Activated B cell treated with CpG ODN at 0.5 μM for 24 hours (primary cell): ENCODE measurements around the gene SH2D5. TPM values are rescaled to one million over a fixed set of nuclear protein-coding genes. Genes with fewer than 3 reads are reported as not detected.

Source experiments
- ATAC-seq: fragments of 200-7000 bp; cut with Tn5 transposase; one replicate; pipeline ENCODE4 v1.10.0; 2021; ENCODE audit warnings: low read depth, mild to moderate bottlenecking, moderate library complexity
- CTCF ChIA-PET: fragments of 350-600 bp; sonication (Branson Sonifier 250); formaldehyde crosslinking; loops from one replicate; lab custom pipeline; 2021; ENCODE audit warnings: antibody characterized with exemption; lab: Charles Lee
- POLR2A ChIA-PET: fragments of 350-600 bp; sonication (Branson Sonifier 250); formaldehyde crosslinking; loops from one replicate; lab custom pipeline; 2021; ENCODE audit warnings: antibody characterized with exemption; lab: Charles Lee
- DNase-seq: peaks from one replicate; pipeline ENCODE4 v3.0.0; 2022
- H3K27ac Mint-ChIP-seq: one replicate; pipeline ENCODE4 v1.8.0; 2020; ENCODE audit warnings: mixed read lengths
- H3K27me3 Mint-ChIP-seq: one replicate; pipeline ENCODE4 v1.8.0; 2021; ENCODE audit warnings: mixed read lengths
- H3K36me3 Mint-ChIP-seq: one replicate; pipeline ENCODE4 v1.8.0; 2021; ENCODE audit warnings: low read depth, mixed read lengths
- H3K4me1 Mint-ChIP-seq: one replicate; pipeline ENCODE4 v1.8.0; 2021; ENCODE audit warnings: mixed read lengths
- H3K4me3 Mint-ChIP-seq: one replicate; pipeline ENCODE4 v1.8.0; 2020; ENCODE audit warnings: mild to moderate bottlenecking, mixed read lengths
- H3K9me3 Mint-ChIP-seq: one replicate; pipeline ENCODE4 v1.8.0; 2020; ENCODE audit warnings: mixed read lengths
- intact Hi-C: fragments of 100-400 bp; cut with micrococcal nuclease; formaldehyde crosslinking; loops from one replicate; pipeline ENCODE4 v1.15.1; 2024
- total RNA-seq: library from RNA; stranded (reverse); gene quantifications from 2 replicates; pipeline ENCODE4 v1.2.3, GENCODE V29; 2022
- TF ChIP-seq, protein P1 (sequence below): fragments of 200-600 bp; IDR thresholded peaks from one replicate; pipeline ENCODE4 v1.8.0; 2022; ENCODE audit warnings: antibody characterized with exemption, mild to moderate bottlenecking

Gene SH2D5
- total RNA-seq, 1 donor from 2014 or later, result 0.89 TPM

DNA sequence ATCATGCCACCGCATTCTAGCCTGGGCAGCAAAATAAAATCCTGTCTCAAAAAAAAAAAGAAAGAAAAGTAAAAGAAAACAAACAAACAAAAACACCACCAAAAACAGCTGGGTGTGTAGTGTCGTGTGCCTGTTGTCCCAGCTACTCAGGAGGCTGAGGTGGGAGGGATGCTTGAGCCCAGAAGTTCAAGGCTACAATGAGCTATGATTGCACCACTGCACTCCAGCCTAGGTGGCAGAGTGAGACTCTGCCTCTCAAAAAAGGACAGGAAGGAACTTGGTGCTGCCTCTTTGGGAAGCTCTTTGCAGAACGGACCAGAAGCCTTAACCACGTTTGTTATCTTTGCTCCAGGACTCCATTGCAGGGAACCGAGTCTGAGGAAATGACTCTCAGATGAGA is 25.7 kb downstream of the SH2D5 start:
- intact Hi-C loops, result no loop called here
- ChIA-PET POLR2A (interaction anchor here (0.6 kb wide), 1 partner anchor 15 kb away, joined by 5 read pairs; no protein-coding TSS in a partner anchor), CTCF (interaction anchor here (1.0 to 2.0 kb wide), 2 partner anchors 10 to 489 kb away, joined by 6 to 9 read pairs; no protein-coding TSS in a partner anchor)
- Mint-ChIP-seq H3K4me3 (no peak overlapping the region), H3K36me3 (no peaks in the 10 kb centered on the region), H3K9me3 (no peaks in the 10 kb centered on the region), H3K27me3 (no peaks in the 10 kb centered on the region), H3K27ac (no peak overlapping the region), H3K4me1 (no peaks in the 10 kb centered on the region)
- ATAC-seq (no peak), DNase-seq (no peak)
- TF ChIP-seq, protein P1, sequence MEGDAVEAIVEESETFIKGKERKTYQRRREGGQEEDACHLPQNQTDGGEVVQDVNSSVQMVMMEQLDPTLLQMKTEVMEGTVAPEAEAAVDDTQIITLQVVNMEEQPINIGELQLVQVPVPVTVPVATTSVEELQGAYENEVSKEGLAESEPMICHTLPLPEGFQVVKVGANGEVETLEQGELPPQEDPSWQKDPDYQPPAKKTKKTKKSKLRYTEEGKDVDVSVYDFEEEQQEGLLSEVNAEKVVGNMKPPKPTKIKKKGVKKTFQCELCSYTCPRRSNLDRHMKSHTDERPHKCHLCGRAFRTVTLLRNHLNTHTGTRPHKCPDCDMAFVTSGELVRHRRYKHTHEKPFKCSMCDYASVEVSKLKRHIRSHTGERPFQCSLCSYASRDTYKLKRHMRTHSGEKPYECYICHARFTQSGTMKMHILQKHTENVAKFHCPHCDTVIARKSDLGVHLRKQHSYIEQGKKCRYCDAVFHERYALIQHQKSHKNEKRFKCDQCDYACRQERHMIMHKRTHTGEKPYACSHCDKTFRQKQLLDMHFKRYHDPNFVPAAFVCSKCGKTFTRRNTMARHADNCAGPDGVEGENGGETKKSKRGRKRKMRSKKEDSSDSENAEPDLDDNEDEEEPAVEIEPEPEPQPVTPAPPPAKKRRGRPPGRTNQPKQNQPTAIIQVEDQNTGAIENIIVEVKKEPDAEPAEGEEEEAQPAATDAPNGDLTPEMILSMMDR, result no peak

DNA sequence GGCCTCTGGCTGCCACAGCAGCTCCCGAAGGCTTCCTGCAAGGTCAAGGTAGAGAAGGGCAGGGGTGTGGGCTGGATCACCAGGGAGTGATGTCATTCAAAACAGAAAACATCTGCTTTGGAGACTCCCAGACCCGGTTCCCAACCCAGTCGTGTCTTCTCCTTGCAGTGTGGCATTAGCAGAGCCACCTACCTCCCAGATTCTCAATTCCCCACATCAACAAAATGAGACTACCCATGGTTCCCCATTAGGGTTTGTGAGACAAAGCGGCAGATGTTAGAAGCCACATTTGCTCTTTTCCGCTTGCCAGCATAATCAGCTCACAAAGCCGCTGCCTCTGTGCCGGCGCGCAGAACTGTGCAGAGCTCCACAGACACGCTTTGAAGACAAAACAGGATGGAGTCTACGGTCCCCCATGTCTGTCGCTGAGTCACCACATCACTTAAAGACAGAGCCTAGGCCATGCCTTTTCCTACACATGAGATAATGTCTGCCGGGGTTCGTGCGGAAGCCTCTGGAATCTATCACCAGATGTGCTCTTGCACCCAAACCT is 27.2 kb downstream of the SH2D5 start:
- POLR2A ChIA-PET, result no interaction called here
- no peak for DNase-seq

DNA sequence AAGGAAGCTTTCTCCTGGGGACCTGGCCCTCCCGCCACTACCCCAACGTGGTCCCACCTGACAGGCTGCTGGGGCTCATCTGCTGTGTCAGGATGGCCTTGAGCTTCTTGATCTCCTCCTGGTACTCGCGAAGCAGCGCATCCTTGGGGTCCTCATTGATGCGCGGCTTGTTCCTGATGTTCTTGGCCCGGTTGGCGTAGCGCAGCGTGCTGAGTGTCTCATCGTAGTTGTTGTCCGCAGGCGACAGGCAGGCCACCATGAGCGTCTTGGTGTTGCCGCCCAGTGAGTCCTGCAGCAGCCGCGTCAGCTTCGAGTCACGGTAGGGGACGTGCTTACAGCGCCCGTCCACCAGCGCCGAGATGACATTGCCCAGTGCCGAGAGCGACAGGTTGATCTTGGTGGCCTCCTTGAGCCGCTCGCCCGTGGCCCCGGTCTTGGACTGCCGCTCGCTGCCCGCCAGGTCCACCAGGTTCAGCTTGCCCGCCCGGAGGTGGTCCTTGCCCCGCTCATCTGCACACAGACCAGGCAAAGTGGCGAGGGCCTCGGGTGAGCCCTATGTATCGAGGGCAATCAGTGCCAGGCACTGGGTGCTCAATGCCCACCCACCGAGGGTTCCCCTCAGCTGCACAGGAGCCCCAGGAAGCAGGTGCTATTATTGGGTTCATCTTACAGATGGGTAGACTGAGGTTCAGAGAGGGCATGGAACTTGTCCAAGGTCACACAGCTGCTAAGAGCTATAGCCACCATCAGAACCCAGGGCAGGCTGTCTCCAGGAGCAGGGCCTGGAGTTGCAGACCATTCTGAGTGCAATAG is 27.9 kb downstream of the SH2D5 start:
- ChIA-PET CTCF (no interaction called here), POLR2A (no interaction called here)
- TF ChIP-seq, protein P1, result no peak
- intact Hi-C loops, result no loop called here
- H3K4me3 Mint-ChIP-seq, result no peak overlapping the region
- H3K9me3 Mint-ChIP-seq, result no peaks in the 10 kb centered on the region
- H3K4me1 Mint-ChIP-seq, result no peaks in the 10 kb centered on the region
- no peak for DNase-seq
- H3K36me3 Mint-ChIP-seq, result no peaks in the 10 kb centered on the region
- H3K27me3 Mint-ChIP-seq, result no peaks in the 10 kb centered on the region
- no peak for ATAC-seq
- no peak overlapping the region for H3K27ac Mint-ChIP-seq

More for the DNA sequence above, 27.2 kb downstream of the SH2D5 start:
- Mint-ChIP-seq H3K27ac (no peak overlapping the region), H3K9me3 (no peaks in the 10 kb centered on the region), H3K4me1 (no peaks in the 10 kb centered on the region), H3K36me3 (no peaks in the 10 kb centered on the region), H3K27me3 (no peaks in the 10 kb centered on the region), H3K4me3 (no peak overlapping the region)
- TF ChIP-seq, protein P1, result no peak
- intact Hi-C loops, result no loop called here
- CTCF ChIA-PET, result no interaction called here
- ATAC-seq, result no peak

DNA sequence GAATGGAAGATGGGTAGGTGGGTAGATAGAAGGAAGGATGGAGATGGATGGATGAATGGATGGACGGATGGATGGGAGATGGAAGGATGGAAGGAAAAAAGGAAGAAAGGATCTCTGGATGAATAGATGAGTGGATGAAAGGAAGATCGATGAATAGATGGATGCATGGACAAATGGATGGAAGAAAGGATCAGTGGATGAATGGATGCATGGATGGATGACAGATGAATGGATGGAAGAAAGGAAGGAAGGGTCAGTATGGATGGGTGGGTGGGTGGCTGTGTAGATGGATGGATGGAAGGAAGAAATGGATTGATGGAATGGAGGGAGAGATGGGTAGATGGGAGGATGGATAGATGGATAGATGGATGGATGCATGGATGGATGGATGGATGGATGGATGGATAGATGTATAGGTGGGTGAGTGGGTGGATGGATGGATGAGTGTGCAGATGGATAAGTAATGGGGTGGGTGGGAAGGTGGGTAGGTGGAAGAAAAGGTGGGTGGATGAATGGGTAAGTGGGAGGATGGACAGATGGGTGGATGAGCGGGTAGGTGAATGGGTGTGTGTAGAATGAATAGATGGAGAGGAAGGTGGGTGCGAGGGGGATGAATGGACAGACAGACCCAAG is 29.3 kb downstream of the SH2D5 start:
- no peaks in the 10 kb centered on the region for H3K36me3 Mint-ChIP-seq
- no peaks in the 10 kb centered on the region for H3K9me3 Mint-ChIP-seq
- H3K27ac Mint-ChIP-seq, result no peak overlapping the region
- H3K4me1 Mint-ChIP-seq, result no peaks in the 10 kb centered on the region
- ChIA-PET CTCF (no interaction called here), POLR2A (no interaction called here)
- DNase-seq (no peak), ATAC-seq (no peak)
- intact Hi-C loops, result no loop called here
- H3K27me3 Mint-ChIP-seq, result no peaks in the 10 kb centered on the region
- TF ChIP-seq, protein P1, result no peak
- no peak overlapping the region for H3K4me3 Mint-ChIP-seq

DNA sequence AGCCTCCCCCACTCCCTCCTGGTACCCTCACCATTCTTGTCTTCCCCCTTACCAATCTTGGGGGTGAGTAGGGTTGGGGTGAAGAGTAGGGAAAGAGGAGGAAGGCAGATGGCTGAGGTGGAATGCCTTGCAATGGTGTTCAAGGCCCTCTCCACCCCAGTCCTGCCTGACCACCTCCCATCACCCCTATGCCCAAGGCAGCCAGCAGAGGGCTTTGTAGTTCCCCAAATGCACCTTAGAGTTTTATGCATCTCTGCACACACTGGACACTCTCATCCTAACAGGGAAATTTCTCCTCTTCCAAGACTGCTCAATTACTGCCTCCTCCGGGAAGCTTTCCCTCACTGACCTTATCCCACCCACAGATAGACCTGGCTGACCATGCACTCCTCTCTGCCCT is 30.1 kb downstream of the SH2D5 start:
- ChIA-PET POLR2A (no interaction called here), CTCF (no interaction called here)
- TF ChIP-seq, protein P1, result no peak
- Mint-ChIP-seq H3K27ac (no peak overlapping the region), H3K4me1 (no peaks in the 10 kb centered on the region), H3K27me3 (no peaks in the 10 kb centered on the region), H3K36me3 (no peaks in the 10 kb centered on the region), H3K9me3 (no peaks in the 10 kb centered on the region), H3K4me3 (no peak overlapping the region)
- ATAC-seq, result no peak
- DNase-seq, result no peak
- intact Hi-C loops, result no loop called here
